Measurements from ENCODE around the gene ATF1.
"Not testable (repeated sequence)": the region's sequence is repeated elsewhere in the genome, so short reads cannot be mapped to it uniquely, and the experiment has no call there.

ATF1 gene

DNA sequence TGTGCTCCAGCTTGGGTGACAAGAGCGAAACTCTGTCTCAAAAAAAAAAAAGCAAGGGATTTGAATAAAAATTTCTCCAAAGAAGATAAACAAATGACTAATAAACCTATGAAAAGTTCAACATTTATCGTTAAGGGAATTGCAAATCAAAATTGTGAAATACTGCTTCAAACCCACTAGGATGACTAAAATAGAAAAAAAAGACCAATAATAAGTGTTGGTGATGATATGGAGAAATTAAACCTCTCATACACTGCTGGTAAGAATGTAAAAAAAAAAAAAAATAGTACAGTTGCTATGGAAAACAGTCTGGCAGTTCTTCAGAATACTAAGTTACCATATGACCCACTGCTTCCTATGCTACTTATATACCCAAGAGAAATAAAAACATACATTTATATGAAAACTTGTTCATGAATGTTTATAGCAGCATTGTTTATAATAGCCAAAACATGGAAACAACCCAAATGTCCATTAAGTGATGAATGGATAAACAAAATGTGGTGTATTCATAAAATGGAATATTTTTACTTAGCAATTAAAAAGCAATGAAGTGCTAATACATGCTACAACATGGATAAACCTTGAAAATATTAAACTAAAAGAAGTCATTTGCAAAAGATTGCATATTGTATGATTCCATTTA lies 39.5 kb downstream of the ATF1 start:
- TF ChIP-seq, protein P1, sequence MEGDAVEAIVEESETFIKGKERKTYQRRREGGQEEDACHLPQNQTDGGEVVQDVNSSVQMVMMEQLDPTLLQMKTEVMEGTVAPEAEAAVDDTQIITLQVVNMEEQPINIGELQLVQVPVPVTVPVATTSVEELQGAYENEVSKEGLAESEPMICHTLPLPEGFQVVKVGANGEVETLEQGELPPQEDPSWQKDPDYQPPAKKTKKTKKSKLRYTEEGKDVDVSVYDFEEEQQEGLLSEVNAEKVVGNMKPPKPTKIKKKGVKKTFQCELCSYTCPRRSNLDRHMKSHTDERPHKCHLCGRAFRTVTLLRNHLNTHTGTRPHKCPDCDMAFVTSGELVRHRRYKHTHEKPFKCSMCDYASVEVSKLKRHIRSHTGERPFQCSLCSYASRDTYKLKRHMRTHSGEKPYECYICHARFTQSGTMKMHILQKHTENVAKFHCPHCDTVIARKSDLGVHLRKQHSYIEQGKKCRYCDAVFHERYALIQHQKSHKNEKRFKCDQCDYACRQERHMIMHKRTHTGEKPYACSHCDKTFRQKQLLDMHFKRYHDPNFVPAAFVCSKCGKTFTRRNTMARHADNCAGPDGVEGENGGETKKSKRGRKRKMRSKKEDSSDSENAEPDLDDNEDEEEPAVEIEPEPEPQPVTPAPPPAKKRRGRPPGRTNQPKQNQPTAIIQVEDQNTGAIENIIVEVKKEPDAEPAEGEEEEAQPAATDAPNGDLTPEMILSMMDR (IDR thresholded peaks at IDR 0.05; ENCODE audit: low read depth, low read length) = no peak
- DNase-seq (ENCODE audit: extremely low read depth, low read depth) = no peak

DNA sequence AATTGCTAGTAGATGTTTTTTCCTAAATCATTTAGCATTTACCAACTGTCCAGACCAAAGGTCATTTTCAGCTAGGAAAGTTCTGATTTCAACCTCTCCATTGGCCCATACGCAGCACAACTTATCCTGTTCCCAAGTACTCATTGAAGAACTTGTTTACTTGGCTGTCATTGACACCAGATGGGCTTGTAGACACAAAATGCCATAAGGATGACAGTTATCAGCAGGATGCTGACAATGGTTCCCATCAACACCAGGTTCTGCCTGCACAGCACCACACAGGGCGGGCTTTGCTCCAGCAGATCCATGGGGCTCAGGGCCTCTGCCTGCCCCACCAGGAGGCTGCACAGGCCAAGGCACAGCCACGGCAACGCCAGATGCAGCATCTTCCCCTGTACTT lies 42.3 kb downstream of the ATF1 start:
- DNase-seq (ENCODE audit: extremely low read depth, low read depth) = peak; percentile 20
- TF ChIP-seq, protein P1 (IDR thresholded peaks at IDR 0.05; ENCODE audit: low read depth, low read length) = no peak

DNA sequence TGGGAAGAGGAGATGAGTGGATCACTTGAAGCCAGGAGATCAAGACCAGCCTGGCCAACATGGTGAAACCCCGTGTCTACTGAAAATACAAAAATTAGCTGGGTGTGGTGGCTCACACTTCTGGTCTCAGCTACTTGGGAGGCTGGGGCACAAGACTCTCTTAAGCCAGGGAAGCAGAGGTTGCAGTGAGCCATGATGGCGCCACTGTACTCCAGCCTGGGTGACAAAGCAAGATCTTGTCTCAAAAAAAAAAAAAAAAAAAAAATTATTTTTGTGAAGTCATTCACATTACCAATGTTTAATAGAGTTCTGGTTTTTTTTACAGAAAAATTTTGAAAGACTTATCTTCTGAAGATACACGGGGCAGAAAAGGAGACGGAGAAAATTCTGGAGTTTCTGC lies 45.2 kb downstream of the ATF1 start:
- not testable (repeated sequence) for DNase-seq (ENCODE audit: extremely low read depth, low read depth)

DNA sequence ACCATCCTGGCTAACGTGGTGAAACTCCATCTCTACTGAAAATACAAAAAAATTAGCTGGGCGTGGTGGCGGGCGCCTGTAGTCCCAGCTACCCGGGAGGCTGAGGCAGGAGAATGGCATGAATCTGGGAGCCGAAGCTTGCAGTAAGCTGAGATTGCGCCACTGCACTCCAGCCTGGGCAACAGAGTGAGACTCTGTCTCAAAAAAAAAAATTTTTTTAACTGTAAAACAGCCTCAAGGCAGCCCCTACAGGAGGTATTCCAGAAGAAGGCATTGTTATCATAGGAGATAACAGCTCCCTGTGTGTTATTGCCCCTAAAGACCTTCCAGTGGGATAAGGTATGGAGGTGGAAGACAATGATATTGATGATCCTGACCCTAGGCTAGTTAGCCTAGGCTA lies 51.0 kb downstream of the ATF1 start:
- not testable (repeated sequence) for DNase-seq (ENCODE audit: extremely low read depth, low read depth)

DNA sequence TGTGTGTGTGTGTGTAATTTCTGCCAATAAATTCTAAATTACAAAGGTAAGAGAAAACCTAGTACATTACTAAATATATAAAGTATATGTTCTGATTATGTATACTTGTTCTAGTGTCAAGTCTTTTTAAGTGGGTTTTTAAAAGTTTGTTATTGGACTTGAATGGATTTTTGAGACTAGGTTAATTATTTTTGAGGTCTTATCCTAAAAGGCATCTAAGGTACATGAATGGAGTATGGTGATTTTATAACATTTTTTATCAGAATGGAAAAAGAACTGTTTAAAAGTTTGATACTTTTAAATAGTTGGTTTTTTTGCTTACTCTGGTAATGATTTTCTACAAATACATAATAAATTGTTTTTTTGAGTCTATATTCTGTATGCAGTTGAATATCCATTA lies 56.3 kb downstream of the ATF1 start:
- TF ChIP-seq, protein P1 (IDR thresholded peaks at IDR 0.05; ENCODE audit: low read depth, low read length) = no peak
- no peak for DNase-seq (ENCODE audit: extremely low read depth, low read depth)

DNA sequence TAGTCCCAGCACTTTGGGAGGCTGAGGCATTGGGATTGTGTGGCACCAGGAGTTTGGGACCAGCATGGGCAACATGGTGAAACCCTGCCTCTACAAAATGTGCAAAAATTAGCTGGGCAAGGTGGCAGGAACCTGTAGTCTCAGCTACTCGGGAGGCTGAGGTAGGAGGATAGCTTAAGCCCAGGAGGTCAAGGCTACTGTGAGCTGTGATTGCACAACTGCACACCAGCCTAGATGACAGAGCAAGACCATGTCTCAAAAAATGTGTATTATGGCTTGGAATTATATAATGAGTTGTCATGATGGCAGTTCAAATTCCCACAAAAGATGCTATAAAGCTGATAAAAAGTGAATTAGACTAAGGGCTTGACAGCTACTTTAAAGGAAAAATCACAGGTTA lies 58.2 kb downstream of the ATF1 start:
- TF ChIP-seq, protein P1 (IDR thresholded peaks at IDR 0.05; ENCODE audit: low read depth, low read length) = no peak
- no peak for DNase-seq (ENCODE audit: extremely low read depth, low read depth)

DNA sequence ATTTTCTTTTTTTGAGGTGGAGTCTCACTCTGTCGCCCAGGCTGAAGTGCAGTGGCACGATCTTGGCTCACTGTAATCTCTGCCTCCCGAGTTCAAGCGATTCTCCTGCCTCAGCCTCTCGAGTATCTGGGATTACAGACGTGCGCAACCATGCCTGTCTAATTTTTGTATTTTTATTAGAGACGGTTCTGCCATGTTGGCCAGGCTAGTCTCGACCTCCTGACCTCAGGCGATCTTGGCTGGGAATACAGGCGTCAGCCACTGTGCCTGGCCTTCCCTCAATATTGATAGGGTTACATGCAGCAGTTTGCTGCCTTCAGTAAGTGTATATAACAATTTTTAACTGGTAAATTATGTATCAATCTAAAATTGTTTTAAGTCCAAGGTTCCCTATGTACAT lies 59.8 kb downstream of the ATF1 start:
- DNase-seq (ENCODE audit: extremely low read depth, low read depth) = not testable (repeated sequence)

DNA sequence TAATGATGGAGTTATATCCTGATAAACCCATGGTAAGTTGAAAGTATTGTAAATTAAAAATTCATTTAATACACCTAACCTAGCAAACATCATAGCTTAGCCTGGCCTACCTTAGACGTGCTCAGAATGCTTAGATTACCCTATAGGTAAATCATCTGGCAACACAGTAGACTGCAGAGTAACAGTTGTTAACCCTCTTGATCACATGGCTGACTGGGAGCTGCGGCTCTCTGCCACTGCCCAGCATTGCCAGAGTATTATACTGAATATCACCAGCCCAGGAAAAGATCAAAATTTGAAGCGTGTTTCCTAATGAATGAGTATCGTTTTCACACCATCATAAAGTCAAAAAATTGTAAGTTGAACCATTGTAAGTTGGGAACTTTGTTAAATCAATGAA lies 61.0 kb downstream of the ATF1 start:
- no peak for DNase-seq (ENCODE audit: extremely low read depth, low read depth)
- TF ChIP-seq, protein P1 (IDR thresholded peaks at IDR 0.05; ENCODE audit: low read depth, low read length) = no peak

DNA sequence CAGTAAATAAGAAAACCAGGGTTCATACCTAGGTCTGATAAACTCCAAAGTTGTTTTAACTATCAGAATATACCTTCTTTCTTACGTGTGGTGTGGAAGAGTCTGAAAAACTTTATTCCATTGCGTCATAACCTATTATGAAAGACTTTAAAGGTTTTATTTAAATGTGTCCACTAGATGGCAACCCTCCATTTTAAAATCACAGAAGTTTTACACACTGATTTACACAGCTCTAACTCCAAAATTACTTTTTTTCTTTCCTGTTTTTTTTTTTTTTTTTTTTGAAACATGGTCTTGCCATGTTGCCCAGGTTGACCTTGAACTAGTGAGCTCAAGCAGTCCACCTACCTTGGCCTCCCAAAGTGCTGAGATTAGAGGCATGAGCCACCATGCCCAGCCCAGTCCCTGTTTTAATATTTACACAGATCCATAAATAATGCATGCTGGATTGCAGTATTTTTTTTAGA lies 61.5 kb downstream of the ATF1 start:
- peak; percentile 59 for DNase-seq (ENCODE audit: extremely low read depth, low read depth)
- TF ChIP-seq, protein P1 (IDR thresholded peaks at IDR 0.05; ENCODE audit: low read depth, low read length) = peak; percentile 15

Measured in AG09319 (cell line).